Fibroblast of the aortic adventitia (primary cell): ENCODE measurements around the gene DTX2. TPM values are rescaled to one million over a fixed set of nuclear protein-coding genes. Genes with fewer than 3 reads are reported as not detected.
A peak's percentile ranks its signal among the peaks of the same experiment; 100 is the strongest.

Experiments used
- DNase-seq: peaks from one replicate; pipeline ENCODE4 v3.0.0-alpha.2; 2010; ENCODE audit warnings: low read depth
- H3K4me3 ChIP-seq: 2 replicates; pipeline ENCODE4 v1.5.1; 2011; ENCODE audit warnings: low read depth, mild to moderate bottlenecking, control low read depth, low read length, moderate library complexity
- CTCF ChIP-seq: IDR thresholded peaks from 2 replicates; pipeline ENCODE4 v1.5.1; 2011; ENCODE audit warnings: mild to moderate bottlenecking, low read length, control low read depth, inconsistent platforms; ENCODE audit not compliant: insufficient read depth
- total RNA-seq: library from RNA; depleted of rRNA; stranded (reverse); fragments of >200 nt; gene quantifications from 2 replicates; pipeline ENCODE4 v1.2.3, GENCODE V29; 2012; ENCODE audit warnings: low replicate concordance

The DTX2 gene
- total RNA-seq, 1 donor, result 6.6 TPM

GRCh38 chr7:76426246-76426645 lies 35.3 kb upstream of the DTX2 start:
- DNase-seq, result no peak
- no peak for TF ChIP-seq CTCF
- no peak overlapping the region for H3K4me3 ChIP-seq

DNA sequence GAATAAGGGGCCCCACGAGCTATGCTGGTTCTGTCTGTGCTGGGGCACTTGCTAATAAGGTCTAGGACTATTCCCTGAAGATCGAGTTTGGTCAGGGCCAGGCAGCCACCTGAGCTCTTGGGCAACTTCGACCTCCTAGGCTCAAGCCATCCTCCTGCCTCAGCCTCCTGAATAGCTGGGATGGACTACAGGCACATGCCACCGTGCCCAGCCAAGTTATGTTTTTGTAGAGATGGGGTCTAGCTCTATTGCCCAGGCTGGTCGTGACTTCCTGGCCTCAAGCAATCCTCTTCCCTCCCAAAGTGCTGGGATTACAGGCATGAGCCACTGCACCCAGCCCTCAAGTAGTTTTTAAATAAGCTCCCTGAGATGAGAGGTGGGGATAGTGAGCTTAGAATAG lies 33.9 kb upstream of the DTX2 start:
- no peak for TF ChIP-seq CTCF
- no peak for DNase-seq
- H3K4me3 ChIP-seq, result no peak overlapping the region

- no peak overlapping the region for H3K4me3 ChIP-seq
- TF ChIP-seq CTCF, result no peak
- no peak for DNase-seq
Observed at GRCh38 chr7:76428149-76428823, 33.2 kb upstream of the DTX2 start.

DNA sequence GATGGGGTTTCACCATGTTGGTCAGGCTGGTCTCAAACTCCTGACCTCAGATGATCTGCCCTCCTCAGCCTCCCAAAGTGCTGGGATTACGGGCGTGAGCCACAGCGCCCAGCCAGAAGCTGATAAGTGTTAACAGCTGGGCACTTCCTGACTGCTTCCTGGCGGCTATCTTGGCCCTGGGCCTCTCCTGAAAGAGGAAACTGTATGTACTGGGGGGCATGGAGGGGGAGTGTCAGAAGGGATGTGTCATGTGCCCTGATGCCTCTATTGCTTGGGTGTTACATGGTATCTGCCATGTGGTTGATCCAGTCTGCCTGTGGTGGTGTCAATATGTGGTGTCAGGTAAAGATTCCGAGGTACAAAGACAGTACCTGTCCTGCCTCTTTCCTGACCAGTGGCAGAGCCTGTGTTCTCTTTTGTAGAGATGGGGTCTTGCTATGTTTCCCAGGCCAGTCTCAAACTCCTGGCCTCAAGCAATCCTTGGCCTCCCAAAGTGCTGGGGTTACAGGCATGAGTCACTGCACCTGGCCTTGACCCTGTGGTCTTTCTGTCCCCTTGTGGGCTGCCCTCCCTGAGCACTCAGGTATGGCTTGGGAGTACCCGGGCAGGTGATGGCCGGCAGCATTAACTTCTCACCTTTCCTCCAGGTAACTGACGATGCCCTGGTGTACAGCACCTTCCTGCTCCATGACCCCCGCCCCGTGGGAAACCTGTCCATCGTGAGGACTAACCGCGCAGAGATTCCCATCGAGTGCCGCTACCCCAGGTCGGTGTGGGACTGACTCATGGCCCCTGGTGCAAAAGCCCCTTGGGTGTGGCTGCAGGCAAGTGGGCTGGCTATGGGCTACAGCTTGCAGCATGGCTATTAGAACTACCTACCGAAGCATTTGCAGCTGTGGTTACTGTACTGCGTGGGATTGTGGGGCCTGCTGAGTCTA lies 32.4 kb upstream of the DTX2 start:
- DNase-seq, result peak; percentile 36
- TF ChIP-seq CTCF, result no peak
- no peak overlapping the region for H3K4me3 ChIP-seq

DNA sequence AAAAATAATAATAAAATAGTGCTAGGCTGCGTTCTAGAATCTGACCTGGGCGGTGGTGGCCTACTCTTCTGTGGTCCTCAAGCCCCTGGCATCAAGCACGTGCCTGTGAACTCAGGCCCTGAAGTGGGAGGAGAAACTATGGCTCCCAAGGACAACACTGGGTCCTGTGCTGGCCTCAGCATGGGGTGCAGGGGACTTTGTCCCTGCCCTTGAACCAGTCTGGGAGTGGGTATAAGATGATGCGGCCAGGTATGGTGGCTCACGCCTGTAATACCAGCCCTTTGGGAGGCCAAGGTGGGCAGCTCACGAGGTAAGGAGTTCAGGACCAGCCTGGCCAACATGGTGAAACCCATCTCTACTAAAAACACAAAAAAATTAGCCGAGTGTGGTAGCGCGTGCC lies 31.3 kb upstream of the DTX2 start:
- no peak overlapping the region for H3K4me3 ChIP-seq
- no peak for DNase-seq
- TF ChIP-seq CTCF, result no peak

GRCh38 chr7:76430836-76431235 lies 30.7 kb upstream of the DTX2 start:
- no peak for TF ChIP-seq CTCF
- DNase-seq, result no peak
- H3K4me3 ChIP-seq, result no peak overlapping the region
